SU-DHL-6 (cell line): Measurements from ENCODE around the gene GZMA.

Source experiments
- H2AFZ ChIP-seq: fragments of 200-600 bp; sonication (generic); 2 replicates; pipeline ENCODE4 v1.6.1; 2014; ENCODE audit warnings: low read depth, mild to moderate bottlenecking, moderate library complexity, mixed read lengths, antibody characterized with exemption, low read length; ENCODE audit not compliant: severe bottlenecking
- H3F3A ChIP-seq: fragments of 200-600 bp; shearing (Covaris generic); 2 replicates; pipeline ENCODE4 v1.6.0; 2016; ENCODE audit warnings: antibody characterized with exemption, mild to moderate bottlenecking; ENCODE audit not compliant: insufficient read depth
- H3K27ac ChIP-seq: fragments of 200-600 bp; sonication (generic); 2 replicates; pipeline ENCODE4 v1.5.1; 2016; ENCODE audit warnings: low read depth, mild to moderate bottlenecking, low read length, moderate library complexity, mixed read lengths
- H3K27me3 ChIP-seq: fragments of 200-600 bp; sonication (generic), shearing (Covaris generic); 2 replicates; pipeline ENCODE4 v1.6.0; 2014; ENCODE audit warnings: mild to moderate bottlenecking, low read length
- H3K36me3 ChIP-seq: fragments of 200-600 bp; sonication (generic); 2 replicates; pipeline ENCODE4 v1.6.1; 2014; ENCODE audit warnings: mild to moderate bottlenecking, low read length, mixed read lengths
- H3K4me2 ChIP-seq: fragments of 300-600, 200-600 bp; shearing (Covaris generic), sonication (generic); 2 replicates; pipeline ENCODE4 v1.6.0; 2014; ENCODE audit warnings: low read length, low read depth, mild to moderate bottlenecking; ENCODE audit not compliant: poor library complexity, severe bottlenecking
- H3K4me3 ChIP-seq: fragments of 200-600 bp; sonication (generic); 2 replicates; pipeline ENCODE4 v1.5.1; 2014; ENCODE audit warnings: antibody characterized with exemption, low read length, mild to moderate bottlenecking, mixed read lengths; ENCODE audit not compliant: insufficient read depth, poor library complexity, severe bottlenecking
- H3K79me2 ChIP-seq: fragments of 200-600 bp; sonication (generic); 2 replicates; pipeline ENCODE4 v1.6.1; 2014; ENCODE audit warnings: mild to moderate bottlenecking, low read length, moderate library complexity; ENCODE audit not compliant: insufficient read depth
- H3K9ac ChIP-seq: fragments of 200-600 bp; sonication (generic); 2 replicates; pipeline ENCODE4 v1.7.0; 2014; ENCODE audit warnings: mild to moderate bottlenecking, low read length
- H3K9me2 ChIP-seq: fragments of 200-600 bp; sonication (generic); replicated peaks from 2 replicates; pipeline ENCODE4 v1.6.1; 2014; ENCODE audit warnings: low read length; ENCODE audit not compliant: insufficient read depth
- H3K9me3 ChIP-seq: fragments of 200-600 bp; sonication (generic); 2 replicates; pipeline ENCODE4 v1.6.1; 2014; ENCODE audit warnings: low read length, mixed read lengths; ENCODE audit not compliant: insufficient read depth
- H4K20me1 ChIP-seq: fragments of 200-600 bp; sonication (generic); 2 replicates; pipeline ENCODE4 v1.6.1; 2014; ENCODE audit warnings: low read depth, mild to moderate bottlenecking, antibody characterized with exemption, low read length, moderate library complexity, mixed read lengths
- CTCF ChIP-seq: fragments of 200-600 bp; sonication (generic); IDR thresholded peaks from one replicate; pipeline ENCODE4 v1.5.1; 2017; ENCODE audit warnings: antibody characterized with exemption, mild to moderate bottlenecking, low read length, moderate library complexity; ENCODE audit not compliant: insufficient read depth, poor library complexity, severe bottlenecking
- EZH2phosphoT487 ChIP-seq: fragments of 200-600 bp; sonication (generic), shearing (Covaris generic); conservative IDR thresholded peaks from 2 replicates; pipeline ENCODE4 v1.6.1; 2018; ENCODE audit warnings: mild to moderate bottlenecking, antibody characterized with exemption, low read length, moderate library complexity, mixed read lengths

Gene GZMA

GRCh38 chr5:55149308-55149795 lies 46.9 kb downstream of the GZMA start:
- Histone ChIP-seq H3K4me2 (no peak overlapping the region), H3K27ac (no peak overlapping the region), H3K9me3 (no peaks in the 10 kb centered on the region), H3F3A (no peaks in the 10 kb centered on the region), H3K79me2 (no peaks in the 10 kb centered on the region), H3K4me3 (no peak overlapping the region), H3K27me3 (0 out of 2 replicates have a peak, but pooled peaks cover 3% of the 10 kb centered on the region), H2AFZ (no peak overlapping the region), H3K9ac (no peak overlapping the region), H3K9me2 (no peaks in the 10 kb centered on the region), H3K36me3 (no peaks in the 10 kb centered on the region), H4K20me1 (no peaks in the 10 kb centered on the region)
- no peak for TF ChIP-seq CTCF
- no peak for TF ChIP-seq EZH2phosphoT487

- no peak for TF ChIP-seq EZH2phosphoT487
- TF ChIP-seq CTCF: no peak
- Histone ChIP-seq H3K9ac (no peak overlapping the region), H3F3A (no peaks in the 10 kb centered on the region), H3K9me3 (no peaks in the 10 kb centered on the region), H3K36me3 (no peaks in the 10 kb centered on the region), H3K9me2 (no peaks in the 10 kb centered on the region), H3K4me3 (no peak overlapping the region), H3K79me2 (no peaks in the 10 kb centered on the region), H2AFZ (no peak overlapping the region), H3K4me2 (no peak overlapping the region), H4K20me1 (no peaks in the 10 kb centered on the region), H3K27me3 (no peaks in the 10 kb centered on the region), H3K27ac (no peak overlapping the region)
Observed at GRCh38 chr5:55151923-55152842, 49.7 kb downstream of the GZMA start.

- no peak overlapping the region for H2AFZ ChIP-seq
Observed at GRCh38 chr5:55154873-55155272, 52.4 kb downstream of the GZMA start.

More at GRCh38 chr5:55154873-55155272, 52.4 kb downstream of the GZMA start:
- no peak overlapping the region for H3K9ac ChIP-seq
- no peaks in the 10 kb centered on the region for H3K79me2 ChIP-seq
- TF ChIP-seq EZH2phosphoT487 (no peak), CTCF (no peak)
- no peaks in the 10 kb centered on the region for H3K9me3 ChIP-seq
- no peaks in the 10 kb centered on the region for H3F3A ChIP-seq
- no peaks in the 10 kb centered on the region for H3K9me2 ChIP-seq
- no peak overlapping the region for H3K27ac ChIP-seq
- no peaks in the 10 kb centered on the region for H3K27me3 ChIP-seq
- no peak overlapping the region for H3K4me3 ChIP-seq
- H3K36me3 ChIP-seq: no peaks in the 10 kb centered on the region
- H4K20me1 ChIP-seq: no peaks in the 10 kb centered on the region
- no peak overlapping the region for H3K4me2 ChIP-seq
